HuH-7.5 (cell line): ENCODE measurements around the gene WRAP73.
"Not testable (repeated sequence)": the region's sequence is repeated elsewhere in the genome, so short reads cannot be mapped to it uniquely, and the experiment has no call there.

Experiments used
- DNase-seq: peaks from one replicate; pipeline ENCODE4 v3.0.0; 2011; ENCODE audit warnings: low spot score

WRAP73 gene

DNA sequence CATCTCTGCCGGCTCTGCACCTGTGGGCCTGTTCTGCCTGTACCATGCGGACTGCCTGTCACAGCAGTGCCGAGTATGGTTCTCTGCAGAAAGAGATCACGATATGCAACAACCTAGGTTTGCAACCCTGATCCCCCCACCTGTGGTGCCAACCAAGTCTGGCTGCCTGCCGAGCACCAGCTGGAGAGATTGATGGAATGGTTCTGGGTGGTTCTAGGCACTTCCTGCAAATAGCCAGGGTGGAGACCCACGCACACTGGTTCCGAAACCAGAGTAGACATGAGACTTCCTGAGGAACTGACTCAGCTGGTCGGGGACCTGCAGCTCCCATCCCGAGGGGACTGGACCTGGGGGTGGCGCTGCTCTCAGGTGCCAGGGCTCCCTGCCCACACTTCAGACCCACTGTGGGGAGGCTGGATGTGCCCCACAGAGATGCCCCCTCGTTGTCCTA is 19.7 kb downstream of the WRAP73 start:
- no peak for DNase-seq

DNA sequence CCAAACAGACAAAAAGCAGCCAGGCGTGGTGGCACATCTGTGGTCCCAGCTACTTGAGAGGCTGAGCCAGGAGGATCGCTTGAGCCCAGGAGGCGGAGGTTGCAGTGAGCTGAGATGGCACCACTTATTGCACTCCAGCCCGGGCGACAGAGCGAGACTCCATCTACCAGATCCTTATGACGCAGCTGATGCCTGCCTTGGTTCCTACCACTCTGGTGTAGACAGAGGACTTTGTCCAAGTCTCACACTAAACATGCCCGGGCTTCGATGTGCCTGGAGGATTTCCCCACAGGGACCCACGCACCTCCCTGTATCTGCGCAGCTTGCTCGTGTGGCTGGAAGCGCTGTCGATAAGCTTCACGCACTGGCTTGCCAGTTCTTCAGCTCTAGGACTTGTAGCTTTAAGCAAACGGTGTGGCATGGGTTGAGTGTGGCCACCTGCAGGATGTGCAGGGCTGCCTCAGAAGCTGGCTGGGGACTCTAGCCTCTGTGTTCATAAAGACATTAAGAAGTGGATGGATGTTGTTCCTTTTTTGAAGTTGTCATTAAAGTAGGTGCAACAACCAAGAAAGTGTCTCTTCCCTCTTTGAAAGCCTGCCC is 20.2 kb downstream of the WRAP73 start:
- no peak for DNase-seq

GRCh38 chr1:3628445-3628844 is 21.5 kb downstream of the WRAP73 start:
- no peak for DNase-seq

DNA sequence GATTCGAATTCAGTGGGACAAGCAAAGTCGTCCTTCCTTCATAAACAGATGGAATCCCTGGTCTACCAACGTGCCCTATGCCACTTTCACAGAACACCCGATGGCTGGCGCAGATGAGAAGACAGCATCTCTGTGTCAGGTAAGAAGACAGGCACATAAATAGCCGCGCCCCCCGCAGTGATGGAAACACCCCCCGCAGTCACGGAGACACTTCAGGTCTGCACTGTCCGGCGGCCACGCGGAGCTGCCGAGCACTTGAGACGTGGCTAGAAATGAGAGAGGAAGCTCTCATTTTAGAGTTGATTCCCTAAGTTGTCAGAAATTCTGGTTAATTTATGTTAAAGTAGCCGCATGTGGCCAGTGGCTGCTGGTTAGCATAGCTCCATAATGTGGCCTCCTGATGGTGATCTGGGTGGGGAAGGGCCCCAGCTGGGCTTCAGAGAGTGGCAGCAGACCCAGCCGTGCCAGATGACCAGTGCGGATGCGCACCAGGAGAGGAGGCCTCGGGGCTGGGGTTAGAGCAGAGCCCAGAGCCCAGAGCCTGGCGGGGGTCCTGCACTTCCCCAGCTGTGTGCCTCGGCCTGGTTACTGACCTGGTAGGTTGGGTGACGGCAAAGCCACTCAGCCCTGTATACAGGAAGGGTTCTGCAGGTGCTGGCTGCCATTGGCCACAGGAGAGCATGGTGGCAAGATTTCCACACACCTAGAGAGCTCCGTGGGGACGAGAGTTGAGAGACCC is 22.2 kb downstream of the WRAP73 start:
- DNase-seq, result no peak

- no peak for DNase-seq
These were observed 23.9 kb downstream of the WRAP73 start for GRCh38 chr1:3626025-3626424.

GRCh38 chr1:3625151-3625907 is 24.6 kb downstream of the WRAP73 start:
- peak; percentile 79 for DNase-seq

GRCh38 chr1:3624200-3625136 is 25.4 kb downstream of the WRAP73 start, which contains the start of gene TPRG1L:
TSS of gene TPRG1L (plus strand) at chr1:3625015. CDS start at chr1:3625073, 58 bp downstream.
- DNase-seq, result peak; percentile 98

GRCh38 chr1:3623441-3624199 is 26.3 kb downstream of the WRAP73 start:
- DNase-seq, result no peak

DNA sequence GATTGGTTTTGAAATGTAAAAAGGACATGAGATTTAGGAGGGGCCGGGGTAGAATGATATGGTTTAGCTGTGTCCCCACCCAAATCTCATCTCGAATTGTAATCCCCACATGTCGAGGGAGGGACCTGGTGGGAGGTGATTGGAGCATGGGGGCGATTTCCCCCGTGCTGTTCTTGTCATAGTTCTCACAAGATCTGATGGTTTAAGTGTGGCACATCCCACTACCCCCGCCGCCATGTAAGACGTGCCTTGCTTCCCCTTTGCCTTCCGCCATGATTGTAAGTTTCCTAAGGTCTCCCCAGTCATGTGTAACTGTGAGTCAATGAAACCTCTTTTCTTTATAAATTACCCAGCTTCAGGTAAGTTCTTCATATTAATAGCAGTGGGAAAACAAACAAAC is 27.8 kb downstream of the WRAP73 start:
- DNase-seq, result not testable (repeated sequence)

- not testable (repeated sequence) for DNase-seq
These were observed 28.7 kb downstream of the WRAP73 start for GRCh38 chr1:3621151-3621671.

DNA sequence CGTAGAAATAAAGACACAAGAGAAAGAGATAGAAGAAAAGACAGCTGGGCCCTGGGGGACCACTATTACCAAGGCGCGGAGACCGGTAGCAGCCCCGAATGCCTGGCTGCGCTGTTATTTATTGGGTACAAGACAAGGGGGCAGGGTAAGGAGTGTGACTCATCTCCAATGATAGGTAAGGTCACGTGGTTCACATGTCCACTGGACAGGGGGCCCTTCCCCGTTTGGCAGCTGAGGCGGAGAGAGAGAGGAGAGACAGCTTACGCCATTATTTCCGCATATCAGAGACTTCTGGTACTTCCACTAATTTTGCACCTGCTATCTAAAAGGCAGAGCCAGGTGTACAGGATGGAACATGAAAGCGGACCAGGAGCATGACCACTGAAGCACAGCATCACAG is 29.2 kb downstream of the WRAP73 start:
- no peak for DNase-seq

DNA sequence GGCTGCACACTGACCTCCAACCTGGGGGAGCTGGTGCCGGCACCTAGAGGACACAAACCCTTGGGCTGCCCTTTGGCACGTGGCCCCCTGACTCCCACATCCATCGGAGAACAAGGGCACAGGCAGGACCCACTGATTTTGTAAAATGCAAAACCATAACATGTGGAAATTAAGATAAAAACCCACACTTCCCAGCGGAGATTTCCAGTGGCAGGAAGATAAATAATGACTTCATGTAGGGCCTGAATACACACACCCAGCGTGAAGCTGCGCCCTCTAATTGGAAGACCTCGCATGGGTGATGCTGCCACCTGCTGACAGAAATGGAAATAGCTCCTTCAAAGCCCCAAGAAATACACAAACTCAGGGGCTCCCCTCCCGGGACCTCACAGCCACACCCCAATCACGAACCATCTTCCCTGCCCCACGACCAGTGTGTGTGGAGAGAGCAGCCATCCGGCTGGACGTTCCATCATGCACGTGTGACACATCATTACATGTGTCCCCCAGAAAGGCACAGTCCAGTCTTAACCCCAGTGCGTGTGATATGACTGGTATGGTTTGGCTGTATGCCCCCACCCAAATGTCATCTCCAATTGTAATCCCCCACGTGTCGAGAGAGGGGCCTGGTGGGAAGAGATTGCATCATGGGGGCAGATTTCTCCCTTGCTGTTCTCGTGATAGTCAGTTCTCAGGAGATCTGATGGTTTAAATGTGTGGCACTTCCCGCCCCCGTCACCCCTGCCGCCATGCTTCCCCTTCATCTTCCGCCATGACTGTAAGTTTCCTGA is 30.8 kb downstream of the WRAP73 start:
- DNase-seq, result peak; percentile 85

GRCh38 chr1:3618531-3618880 is 31.4 kb downstream of the WRAP73 start:
- no peak for DNase-seq

DNA sequence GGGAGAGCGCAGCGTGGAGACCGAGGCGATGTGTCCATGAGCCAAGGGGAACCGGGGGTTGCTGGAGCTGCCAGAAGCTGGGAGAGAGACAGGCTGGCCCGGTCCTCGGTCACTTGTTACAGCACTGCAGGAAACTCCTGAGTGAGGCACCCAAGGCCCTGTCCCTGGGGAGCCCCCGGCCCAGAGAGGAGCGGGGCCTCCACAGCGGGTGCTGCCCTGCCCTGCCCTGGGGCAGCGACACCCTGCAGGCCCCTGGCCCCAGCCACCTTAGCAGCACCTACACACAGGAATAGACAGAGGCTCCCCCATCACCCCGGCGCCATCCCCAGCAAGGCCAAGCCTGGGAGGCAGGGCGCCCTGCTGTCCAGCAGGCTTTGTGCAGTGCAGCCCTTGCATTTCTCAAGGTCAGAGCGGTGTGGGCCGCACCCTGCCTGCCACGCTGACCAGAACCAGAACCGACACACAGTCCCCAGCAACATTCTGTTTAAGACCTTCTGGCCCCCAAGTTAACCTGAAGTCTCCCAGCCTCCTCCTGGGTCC is 32.0 kb downstream of the WRAP73 start:
- no peak for DNase-seq

DNA sequence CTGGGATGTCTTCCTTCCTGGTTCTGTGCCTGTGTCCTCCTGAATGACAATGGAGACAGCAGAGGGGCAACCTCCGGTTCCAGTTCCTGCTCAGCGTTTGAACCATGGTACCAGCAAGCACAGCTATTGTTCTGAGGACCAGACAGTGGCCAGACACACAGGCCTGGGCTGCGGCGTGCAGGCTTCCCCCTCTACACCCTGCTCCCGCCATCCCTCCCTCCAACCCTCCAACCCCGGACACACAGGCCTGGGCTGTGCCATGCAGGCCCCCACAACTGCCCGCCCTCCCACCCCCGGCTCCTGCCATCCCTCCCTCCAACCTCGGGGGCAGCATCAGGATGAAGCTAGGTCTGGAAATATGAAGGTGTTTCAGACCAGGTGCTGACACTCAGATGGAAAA is 33.0 kb downstream of the WRAP73 start:
- DNase-seq, result no peak

- no peak for DNase-seq
These were observed 34.9 kb downstream of the WRAP73 start for GRCh38 chr1:3614755-3615742.

DNA sequence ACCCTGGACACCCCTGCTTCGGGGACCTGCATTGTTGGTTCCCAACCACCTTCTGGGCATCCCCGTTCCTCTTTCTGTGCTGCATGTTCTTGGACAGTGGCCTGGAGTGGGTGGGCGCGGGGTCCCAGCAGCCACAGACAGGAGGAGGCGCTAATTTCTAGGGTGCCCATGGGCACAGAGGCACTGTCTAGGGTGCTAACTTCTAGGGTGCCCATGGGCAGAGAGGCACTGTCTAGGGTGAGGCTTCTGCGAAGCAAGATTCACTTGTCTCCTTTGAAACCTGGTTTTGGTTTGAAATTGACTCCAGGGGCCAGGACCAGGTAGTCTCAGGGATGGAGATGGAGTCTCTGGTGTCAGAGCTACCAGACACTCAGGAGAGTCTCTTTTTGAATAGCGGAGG is 37.8 kb downstream of the WRAP73 start:
- no peak for DNase-seq

- no peak for DNase-seq
These were observed 38.5 kb downstream of the WRAP73 start, which contains the start of gene MEGF6 for GRCh38 chr1:3611170-3612019. TSS of gene MEGF6 (minus strand) at chr1:3611508. CDS start at chr1:3611268, 240 bp downstream.
